H1 (cell line): ENCODE results near the gene LAMB1.

Experiments
- CHD7 ChIP-seq: fragments of 300-600 bp; sonication (generic); IDR thresholded peaks from 2 replicates; pipeline ENCODE4 v1.7.1; 2012; ENCODE audit warnings: low read length, moderate library complexity, mild to moderate bottlenecking, inconsistent platforms; ENCODE audit not compliant: insufficient replicate concordance
- CTCF ChIP-seq, 3 experiments: IDR thresholded peaks; 1 replicate in 2 of 3; 2 replicates in 1 of 3; pipeline versions ENCODE4 v1.5.1 to v1.6.1; 2011; ENCODE audit warnings: low read length in 3 of 3, mild to moderate bottlenecking in 3 of 3, inconsistent platforms in 2 of 3, low read depth in 1 of 3, moderate library complexity in 1 of 3; ENCODE audit not compliant: insufficient read depth in 1 of 3; ENCODE audit errors: control extremely low read depth in 1 of 3
- MAX ChIP-seq: IDR thresholded peaks from 2 replicates; pipeline ENCODE4 v1.6.1; 2012; ENCODE audit warnings: inconsistent platforms
- POLR2A ChIP-seq, 2 experiments: IDR thresholded peaks; 1 replicate in 1 of 2; 2 replicates in 1 of 2; pipeline ENCODE4 v1.6.1; 2011; ENCODE audit warnings: low read depth in 2 of 2, low read length in 2 of 2, mild to moderate bottlenecking in 2 of 2; ENCODE audit errors: control extremely low read depth in 1 of 2
- POLR2AphosphoS5 ChIP-seq: IDR thresholded peaks from 2 replicates; pipeline ENCODE4 v1.6.1; 2011; ENCODE audit warnings: low read depth, low read length
- SIX5 ChIP-seq: IDR thresholded peaks from 2 replicates; pipeline ENCODE4 v1.6.1; 2011; ENCODE audit warnings: mild to moderate bottlenecking, low read depth, low read length
- TAF1 ChIP-seq: IDR thresholded peaks from 2 replicates; pipeline ENCODE4 v1.6.1; 2011; ENCODE audit warnings: mild to moderate bottlenecking, low read depth, low read length

DNA sequence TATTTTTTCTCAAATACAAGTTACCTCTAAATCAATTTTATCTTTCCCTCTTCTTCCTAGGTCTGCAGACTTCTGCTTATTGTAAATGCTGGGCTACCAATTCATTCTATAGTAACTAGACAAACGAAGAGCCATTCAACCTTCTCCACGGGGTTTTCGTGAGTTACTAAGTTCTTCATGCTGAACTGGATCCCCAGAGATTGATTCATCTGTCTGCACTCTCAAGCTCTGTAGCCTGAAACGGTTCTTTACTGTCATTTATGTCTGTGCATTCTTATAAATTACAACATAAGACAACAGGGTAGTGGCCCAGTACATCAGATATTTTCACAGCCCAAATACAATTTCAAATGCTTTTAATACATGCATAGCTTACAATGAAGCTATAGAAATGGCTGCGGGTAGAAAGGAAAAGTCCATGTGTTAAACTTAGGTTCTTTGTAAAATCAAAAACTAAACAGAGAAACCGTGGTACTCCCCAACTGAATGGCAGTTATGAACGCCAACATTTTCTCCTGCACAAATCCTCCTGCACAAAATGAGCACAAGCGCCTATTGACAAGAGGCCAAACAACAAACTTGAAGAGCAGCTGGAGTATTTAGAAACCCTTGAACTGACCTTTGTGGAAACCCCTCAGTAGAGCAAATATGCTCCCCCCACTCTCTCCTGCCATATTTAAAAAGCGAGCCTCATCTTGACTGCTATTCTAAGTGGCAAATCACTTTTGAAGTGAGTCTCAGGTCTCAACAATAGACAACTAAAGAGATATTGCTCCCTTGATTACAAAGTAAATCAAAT, 20.7 kb downstream of the LAMB1 start:
- TF ChIP-seq CHD7, result no peak
- TF ChIP-seq SIX5, result no peak
- no peak for TF ChIP-seq MAX
- no peak for TF ChIP-seq TAF1
- TF ChIP-seq CTCF (IDR thresholded peaks at IDR 0.05; ENCODE audit: control extremely low read depth in 1 of 3, insufficient read depth in 1 of 3, low read depth in 1 of 3, low read length in 3 of 3), result no peak
- TF ChIP-seq POLR2A (IDR thresholded peaks at IDR 0.05; ENCODE audit: control extremely low read depth in 1 of 2, low read depth in 2 of 2, low read length in 2 of 2), result no peak
- TF ChIP-seq POLR2AphosphoS5, result no peak
